GM18870 (cell line): ENCODE measurements around the gene DCUN1D4.

ENCODE experiments used
- ATAC-seq: cut with Tn5 transposase; IDR thresholded peaks from one replicate; pipeline ENCODE4 v1.9.1; 2021; ENCODE audit warnings: moderate library complexity; ENCODE audit not compliant: unreplicated experiment

Gene DCUN1D4

GRCh38 chr4:51842554-51843308 is at the start of gene DCUN1D4:
TSS of gene DCUN1D4 (plus strand) at chr4:51843153. CDS start at chr4:51843243, 90 bp downstream.
- ATAC-seq: peak; percentile 94

- no peak for ATAC-seq
Measured at GRCh38 chr4:51820443-51821234, 22.3 kb upstream of the DCUN1D4 start.

GRCh38 chr4:51825341-51825740 is 17.6 kb upstream of the DCUN1D4 start:
- ATAC-seq: no peak

- no peak for ATAC-seq
Measured at GRCh38 chr4:51830156-51830720, 12.7 kb upstream of the DCUN1D4 start.

- peak; percentile 68 for ATAC-seq
Measured at GRCh38 chr4:51831133-51831532, 11.8 kb upstream of the DCUN1D4 start.

- no peak for ATAC-seq
Measured at GRCh38 chr4:51833236-51833635, 9.7 kb upstream of the DCUN1D4 start.

- no peak for ATAC-seq
Measured at GRCh38 chr4:51835079-51835478, 7.9 kb upstream of the DCUN1D4 start.

GRCh38 chr4:51835855-51836254 is 7.1 kb upstream of the DCUN1D4 start:
- no peak for ATAC-seq

GRCh38 chr4:51836549-51836948 is 6.4 kb upstream of the DCUN1D4 start:
- ATAC-seq: no peak

- ATAC-seq: no peak
Measured at GRCh38 chr4:51840781-51841180, 2.2 kb upstream of the DCUN1D4 start.

- no peak for ATAC-seq
Measured at GRCh38 chr4:51842167-51842553, 793 bp upstream of the DCUN1D4 start.

GRCh38 chr4:51843309-51844152 is 578 bp downstream of the DCUN1D4 start:
- ATAC-seq: peak; percentile 18

- ATAC-seq: peak; percentile 35
Measured at GRCh38 chr4:51844153-51845054, 1.5 kb downstream of the DCUN1D4 start.

- ATAC-seq: no peak
Measured at GRCh38 chr4:51845055-51845426, 2.1 kb downstream of the DCUN1D4 start.

GRCh38 chr4:51845711-51846110 is 2.8 kb downstream of the DCUN1D4 start:
- no peak for ATAC-seq

GRCh38 chr4:51849430-51849829 is 6.5 kb downstream of the DCUN1D4 start:
- ATAC-seq: no peak

- ATAC-seq: no peak
Measured at GRCh38 chr4:51850294-51850693, 7.3 kb downstream of the DCUN1D4 start.

- ATAC-seq: no peak
Measured at GRCh38 chr4:51851090-51851936, 8.4 kb downstream of the DCUN1D4 start.

- no peak for ATAC-seq
Measured at GRCh38 chr4:51851937-51852290, 9.0 kb downstream of the DCUN1D4 start.
